Measurements from ENCODE around the gene LRRC42.

Gene LRRC42

GRCh38 chr1:54007613-54008012 lies 61.5 kb downstream of the LRRC42 start:
- DNase-seq: no peak

GRCh38 chr1:54008876-54009275 lies 62.7 kb downstream of the LRRC42 start:
- peak; percentile 41 for DNase-seq

GRCh38 chr1:54009406-54009805 lies 63.3 kb downstream of the LRRC42 start:
- peak; percentile 40 for DNase-seq

- DNase-seq: no peak
Observed at GRCh38 chr1:54010415-54011117, 64.4 kb downstream of the LRRC42 start.

- peak; percentile 33 for DNase-seq
Observed at GRCh38 chr1:54011316-54012007, 65.3 kb downstream of the LRRC42 start.

GRCh38 chr1:54012008-54012325 lies 65.8 kb downstream of the LRRC42 start:
- DNase-seq: peak; percentile 50

- DNase-seq: no peak
Observed at GRCh38 chr1:54012863-54013262, 66.7 kb downstream of the LRRC42 start.

- peak; percentile 33 for DNase-seq
Observed at GRCh38 chr1:54013393-54014008, 67.4 kb downstream of the LRRC42 start.

GRCh38 chr1:54014009-54014629 lies 68.0 kb downstream of the LRRC42 start:
- peak; percentile 46 for DNase-seq

- DNase-seq: peak; percentile 70
Observed at GRCh38 chr1:54016343-54017282, 70.5 kb downstream of the LRRC42 start.

All from islet precursor cell (in vitro differentiated cells).